ENCODE results near the gene RASSF3. TPM values are rescaled to one million over a fixed set of nuclear protein-coding genes. Genes with fewer than 3 reads are reported as not detected.
"Not testable (repeated sequence)": the region's sequence is repeated elsewhere in the genome, so short reads cannot be mapped to it uniquely, and the experiment has no call there.

Gene RASSF3
- total RNA-seq, 1 donor from 2014 or later = 43.1 TPM

DNA sequence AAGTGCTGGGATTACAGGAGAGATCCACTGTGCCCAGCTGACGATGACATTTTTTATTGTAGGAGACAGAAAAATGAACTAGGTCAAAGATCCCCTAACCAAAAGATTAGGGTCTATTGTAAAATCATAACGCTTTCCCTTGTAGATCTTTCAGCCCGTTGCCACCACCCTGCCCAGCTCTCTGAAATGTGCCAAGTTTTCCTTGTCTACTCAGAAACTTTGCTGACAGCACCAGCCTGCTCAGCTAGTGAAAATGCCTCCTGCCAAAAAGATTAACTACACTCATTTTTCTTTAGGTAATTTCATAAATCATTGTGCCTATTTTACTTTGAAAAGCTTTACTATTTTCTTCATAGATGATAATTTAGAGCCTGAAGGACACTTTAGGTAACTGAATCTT lies 28.2 kb upstream of the RASSF3 start:
- Mint-ChIP-seq H3K36me3 (ENCODE audit: low read depth) (no peaks in the 10 kb centered on the region), H3K4me3 (no peak overlapping the region), H3K27ac (no peak overlapping the region), H3K27me3 (peaks cover 6% of the 10 kb centered on the region), H3K9me3 (no peaks in the 10 kb centered on the region), H3K4me1 (peaks cover 11% of the 10 kb centered on the region)
- intact Hi-C loops (cut with micrococcal nuclease) = no loop called here
- DNase-seq = no peak

GRCh38 chr12:64582862-64583261 lies 27.4 kb upstream of the RASSF3 start:
- Mint-ChIP-seq H3K27me3 (peaks cover 6% of the 10 kb centered on the region), H3K36me3 (ENCODE audit: low read depth) (no peaks in the 10 kb centered on the region), H3K4me3 (no peak overlapping the region), H3K9me3 (no peaks in the 10 kb centered on the region), H3K4me1 (peaks cover 11% of the 10 kb centered on the region), H3K27ac (peak overlapping the region; percentile 29)
- DNase-seq = no peak
- intact Hi-C loops (cut with micrococcal nuclease) = no loop called here

- intact Hi-C loops (cut with micrococcal nuclease); H3K36me3 Mint-ChIP-seq (ENCODE audit: low read depth); H3K9me3 Mint-ChIP-seq; DNase-seq; H3K27me3 Mint-ChIP-seq; H3K27ac Mint-ChIP-seq: not testable (repeated sequence)
- Mint-ChIP-seq H3K4me3 (peak overlapping the region; percentile 31), H3K4me1 (peaks cover 11% of the 10 kb centered on the region)
These were observed 26.9 kb upstream of the RASSF3 start for GRCh38 chr12:64583395-64583770.

DNA sequence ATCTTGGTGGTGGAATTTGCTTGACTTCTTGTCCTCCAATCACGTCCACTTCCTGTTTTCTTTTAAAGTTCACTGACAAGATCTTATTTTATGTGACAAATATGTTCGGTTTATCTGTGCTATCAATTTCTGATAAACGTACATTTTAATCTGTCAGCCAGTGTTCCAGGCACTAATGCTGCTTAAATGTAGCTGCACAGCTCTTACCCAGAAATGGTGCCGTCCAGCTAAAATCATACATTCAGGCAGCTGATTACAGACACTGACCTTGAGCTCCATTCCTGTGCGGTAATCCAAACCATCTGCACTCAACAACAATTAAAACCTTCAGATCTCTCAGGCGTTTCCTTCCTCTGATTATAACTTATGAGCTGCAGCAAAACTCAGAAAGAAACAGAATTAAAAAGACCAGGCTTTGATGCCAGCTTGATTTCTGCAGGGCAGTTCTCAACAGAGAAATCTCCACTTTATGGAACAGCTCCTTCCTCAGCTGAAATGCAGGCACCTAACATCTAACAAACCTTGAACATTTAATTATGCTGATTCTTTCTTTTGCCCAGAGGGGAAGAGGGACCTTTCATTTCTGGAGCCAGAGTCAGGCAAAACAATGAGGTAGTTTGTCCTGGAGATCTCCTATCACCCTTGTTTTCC lies 26.4 kb upstream of the RASSF3 start:
- no peak overlapping the region for H3K27ac Mint-ChIP-seq
- peak overlapping the region; percentile 31 for H3K4me3 Mint-ChIP-seq
- H3K36me3 Mint-ChIP-seq (ENCODE audit: low read depth) = no peaks in the 10 kb centered on the region
- H3K4me1 Mint-ChIP-seq = peaks cover 11% of the 10 kb centered on the region
- no peak for DNase-seq
- intact Hi-C loops (cut with micrococcal nuclease) = no loop called here
- no peaks in the 10 kb centered on the region for H3K9me3 Mint-ChIP-seq
- peaks cover 6% of the 10 kb centered on the region for H3K27me3 Mint-ChIP-seq

DNA sequence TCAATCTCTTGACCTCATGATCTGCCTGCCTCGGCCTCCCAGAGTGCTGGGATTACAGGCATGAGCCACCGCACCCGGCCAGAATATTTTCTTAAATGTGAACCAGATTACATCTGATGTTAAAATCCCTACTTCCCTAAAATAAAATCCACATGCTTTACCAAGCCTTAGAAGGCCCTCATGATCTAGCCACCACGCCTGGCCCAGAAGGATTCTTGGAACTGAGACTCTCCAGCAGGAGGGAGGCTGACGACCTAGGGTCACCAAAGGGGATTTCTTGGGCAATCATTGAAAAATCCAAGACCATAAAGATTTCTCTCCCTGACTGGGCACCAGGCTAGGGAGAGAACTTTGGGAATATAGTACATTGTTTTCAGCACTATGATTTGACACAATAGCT lies 25.2 kb upstream of the RASSF3 start:
- no peak for DNase-seq
- Mint-ChIP-seq H3K27ac (no peak overlapping the region), H3K4me1 (peaks cover 11% of the 10 kb centered on the region), H3K36me3 (ENCODE audit: low read depth) (no peaks in the 10 kb centered on the region), H3K9me3 (no peaks in the 10 kb centered on the region), H3K27me3 (peaks cover 6% of the 10 kb centered on the region), H3K4me3 (no peak overlapping the region)
- intact Hi-C loops (cut with micrococcal nuclease) = no loop called here

DNA sequence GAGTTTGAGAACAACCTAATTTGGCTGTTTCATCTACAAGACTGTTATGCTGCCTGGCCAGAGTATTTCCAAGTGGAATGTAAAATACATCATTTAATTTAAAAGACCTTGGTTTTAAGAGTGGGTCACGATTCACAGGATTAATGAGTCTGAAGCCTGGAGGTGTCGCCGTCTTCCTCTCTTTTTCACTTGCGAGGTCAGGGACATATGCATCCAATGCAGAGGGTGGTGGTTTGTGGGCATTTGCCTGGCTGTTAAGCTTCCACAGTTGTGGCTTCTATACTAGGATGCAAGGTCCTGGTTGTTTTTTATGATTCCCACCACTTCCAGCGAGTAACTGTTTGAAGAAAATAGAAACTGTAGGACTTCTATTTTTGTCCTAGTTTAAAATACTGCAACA lies 22.8 kb upstream of the RASSF3 start:
- intact Hi-C loops (cut with micrococcal nuclease) = no loop called here
- Mint-ChIP-seq H3K4me1 (peaks cover 11% of the 10 kb centered on the region), H3K36me3 (ENCODE audit: low read depth) (no peaks in the 10 kb centered on the region), H3K4me3 (no peak overlapping the region), H3K27me3 (peaks cover under 1% of the 10 kb centered on the region), H3K9me3 (no peaks in the 10 kb centered on the region), H3K27ac (no peak overlapping the region)
- no peak for DNase-seq

DNA sequence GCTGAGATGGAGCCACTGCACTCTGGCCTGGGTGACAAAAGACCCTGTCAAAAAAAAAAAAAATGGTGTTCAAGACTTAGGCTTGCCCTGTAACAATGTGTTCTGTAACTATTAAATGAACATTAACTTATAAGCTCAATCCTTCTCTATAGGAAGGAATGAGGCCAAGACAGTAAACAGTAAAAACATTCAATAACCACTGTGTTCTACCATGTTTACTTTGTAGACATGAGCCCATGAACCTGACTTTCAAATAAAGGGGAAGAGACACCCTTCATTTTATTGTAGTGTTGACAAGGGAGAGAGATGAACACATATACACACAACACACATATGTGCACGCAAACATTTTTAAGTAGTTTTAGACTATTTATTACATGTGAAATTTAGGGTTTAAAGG lies 20.1 kb upstream of the RASSF3 start:
- H3K36me3 Mint-ChIP-seq (ENCODE audit: low read depth) = no peaks in the 10 kb centered on the region
- no peaks in the 10 kb centered on the region for H3K4me1 Mint-ChIP-seq
- H3K9me3 Mint-ChIP-seq = no peaks in the 10 kb centered on the region
- no peak overlapping the region for H3K27ac Mint-ChIP-seq
- H3K27me3 Mint-ChIP-seq = no peaks in the 10 kb centered on the region
- DNase-seq = no peak
- no peak overlapping the region for H3K4me3 Mint-ChIP-seq
- intact Hi-C loops (cut with micrococcal nuclease) = no loop called here

DNA sequence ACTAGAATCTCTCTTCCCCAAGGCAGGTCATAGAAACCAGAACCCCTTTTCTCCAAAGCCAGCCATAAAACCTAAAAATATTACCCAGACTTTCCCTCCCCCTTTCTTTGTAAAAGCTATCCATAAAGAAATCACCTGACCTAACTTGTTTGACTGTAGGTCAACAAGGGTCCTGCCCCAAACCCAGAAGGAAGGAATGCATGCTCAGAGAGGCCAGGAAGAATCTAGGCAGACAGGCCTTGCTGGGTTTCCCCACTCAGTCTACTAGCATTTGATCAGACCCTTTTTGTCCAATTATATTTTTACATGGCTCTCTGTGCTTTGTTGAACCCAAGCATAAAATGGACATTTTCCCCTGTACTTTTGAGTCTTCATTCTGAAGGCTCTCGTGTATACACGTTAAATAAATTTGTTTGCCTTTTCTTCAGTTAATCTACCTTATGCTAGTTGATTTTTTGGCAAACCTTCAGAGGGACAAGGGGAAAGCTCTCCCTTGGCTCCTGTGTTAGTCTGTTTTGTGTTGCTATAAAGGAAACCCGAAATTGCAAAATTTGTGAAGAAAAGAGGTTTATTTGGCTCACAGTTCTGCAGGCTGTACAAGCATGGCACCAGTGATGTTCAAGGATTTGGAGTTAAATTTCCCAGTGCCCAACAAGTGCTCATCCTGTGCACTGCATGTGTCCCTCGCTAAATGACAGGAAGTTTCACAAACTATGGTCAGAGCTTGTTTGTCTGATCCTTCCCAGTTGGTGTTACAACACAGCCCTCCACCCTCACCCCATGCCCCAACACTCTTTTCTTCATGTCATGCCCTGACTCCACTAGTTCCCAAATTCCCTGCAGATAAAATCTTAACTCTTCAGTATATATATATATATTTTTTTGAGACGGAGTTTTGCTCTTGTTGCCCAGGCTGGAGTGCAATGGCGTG lies 14.2 kb upstream of the RASSF3 start:
- H3K27me3 Mint-ChIP-seq = peaks cover 4% of the 10 kb centered on the region
- DNase-seq = no peak
- no peaks in the 10 kb centered on the region for H3K36me3 Mint-ChIP-seq (ENCODE audit: low read depth)
- H3K4me3 Mint-ChIP-seq = no peak overlapping the region
- H3K27ac Mint-ChIP-seq = no peak overlapping the region
- H3K4me1 Mint-ChIP-seq = peaks cover 22% of the 10 kb centered on the region
- intact Hi-C loops (cut with micrococcal nuclease) = no loop called here
- H3K9me3 Mint-ChIP-seq = no peaks in the 10 kb centered on the region

DNA sequence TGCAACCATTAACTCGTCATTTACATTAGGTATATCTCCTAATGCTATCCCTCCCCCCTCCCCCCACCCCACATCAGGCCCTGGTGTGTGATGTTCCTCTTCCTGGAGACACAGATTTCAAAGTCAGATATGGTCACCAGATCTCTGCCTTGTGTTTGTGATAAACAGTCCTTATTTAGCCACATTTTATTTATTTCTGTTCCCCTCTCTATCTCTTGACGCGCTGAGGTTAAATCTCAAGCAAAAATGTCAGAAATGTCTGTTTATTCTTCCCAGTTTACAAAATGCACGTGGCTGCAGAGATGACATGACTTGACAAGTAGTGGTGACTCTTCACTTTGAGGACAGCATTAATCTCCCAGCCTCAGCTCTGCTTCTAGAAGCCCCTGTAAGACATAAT lies 11.5 kb upstream of the RASSF3 start:
- Mint-ChIP-seq H3K27me3 (peaks cover 6% of the 10 kb centered on the region), H3K36me3 (ENCODE audit: low read depth) (no peaks in the 10 kb centered on the region), H3K9me3 (no peaks in the 10 kb centered on the region), H3K27ac (no peak overlapping the region), H3K4me3 (no peak overlapping the region), H3K4me1 (peaks cover 22% of the 10 kb centered on the region)
- intact Hi-C loops (cut with micrococcal nuclease) = no loop called here
- no peak for DNase-seq

GRCh38 chr12:64600164-64600561 lies 10.1 kb upstream of the RASSF3 start:
- no peak for DNase-seq
- Mint-ChIP-seq H3K27ac (no peak overlapping the region), H3K36me3 (ENCODE audit: low read depth) (no peaks in the 10 kb centered on the region), H3K4me3 (no peak overlapping the region), H3K9me3 (no peaks in the 10 kb centered on the region), H3K27me3 (peaks cover 6% of the 10 kb centered on the region), H3K4me1 (peaks cover 22% of the 10 kb centered on the region)
- intact Hi-C loops (cut with micrococcal nuclease) = no loop called here

DNA sequence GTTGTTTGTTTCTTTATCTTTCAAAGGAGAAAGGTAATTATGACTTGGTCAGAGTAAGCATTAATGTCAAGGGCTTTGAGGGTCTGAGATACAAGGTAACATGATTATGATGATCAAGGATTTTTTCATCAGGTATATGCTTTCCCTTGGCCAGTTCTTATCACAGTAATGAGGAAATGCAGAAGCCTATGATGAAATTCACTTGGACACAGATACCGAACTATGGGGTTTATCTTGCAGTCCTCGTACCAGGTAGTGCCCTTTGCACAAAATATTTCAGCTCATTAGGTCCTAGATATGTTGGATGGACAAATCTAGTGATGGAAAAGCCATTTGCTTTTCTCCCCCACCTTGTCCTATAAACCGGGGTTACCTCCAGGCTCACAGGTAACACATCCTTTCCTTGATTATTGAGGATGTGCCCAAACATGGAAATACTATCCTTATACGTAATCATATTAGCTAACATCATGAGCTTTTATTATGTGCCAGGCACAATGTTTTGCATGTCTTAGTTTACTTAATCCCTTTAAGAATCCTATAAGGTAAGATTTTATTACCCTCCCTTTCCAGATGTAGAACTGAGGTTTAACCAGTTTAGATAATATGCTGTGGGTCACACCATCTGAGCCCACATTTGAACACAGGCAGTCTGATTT lies 7.0 kb upstream of the RASSF3 start:
- DNase-seq = no peak
- Mint-ChIP-seq H3K4me1 (peaks cover 11% of the 10 kb centered on the region), H3K36me3 (ENCODE audit: low read depth) (no peaks in the 10 kb centered on the region), H3K27me3 (peaks cover 6% of the 10 kb centered on the region), H3K27ac (no peak overlapping the region), H3K9me3 (no peaks in the 10 kb centered on the region), H3K4me3 (no peak overlapping the region)
- intact Hi-C loops (cut with micrococcal nuclease) = no loop called here

- Mint-ChIP-seq H3K27ac (peak overlapping the region; percentile 92), H3K4me3 (peak overlapping the region; percentile 88), H3K4me1 (peaks cover 29% of the 10 kb centered on the region), H3K36me3 (ENCODE audit: low read depth) (peaks cover 5% of the 10 kb centered on the region), H3K9me3 (no peaks in the 10 kb centered on the region), H3K27me3 (no peaks in the 10 kb centered on the region)
- intact Hi-C loops (cut with micrococcal nuclease) = loop anchor here (1.0 to 2.0 kb wide), 5 partner anchors 51 to 89 kb away; no protein-coding TSS in a partner anchor
- DNase-seq = peak; percentile 82
These were observed 1.3 kb upstream of the RASSF3 start for GRCh38 chr12:64608901-64609535.

- Mint-ChIP-seq H3K4me3 (peak overlapping the region; percentile 88), H3K9me3 (no peaks in the 10 kb centered on the region), H3K27ac (peak overlapping the region; percentile 92), H3K4me1 (peaks cover 31% of the 10 kb centered on the region), H3K36me3 (ENCODE audit: low read depth) (peaks cover 8% of the 10 kb centered on the region), H3K27me3 (no peaks in the 10 kb centered on the region)
- DNase-seq = no peak
- intact Hi-C loops (cut with micrococcal nuclease) = loop anchor here (1.0 to 5.0 kb wide), 8 partner anchors 51 to 1693 kb away; partner anchors contain the start of genes HELB and TBK1
These were observed 688 bp upstream of the RASSF3 start for GRCh38 chr12:64609536-64610078.
